Iris pigment epithelial cell (primary cell): ENCODE measurements around the gene HTR3E.
"Not testable (repeated sequence)": the region's sequence is repeated elsewhere in the genome, so short reads cannot be mapped to it uniquely, and the experiment has no call there.

Source experiments
- DNase-seq: peaks from one replicate; pipeline ENCODE4 v3.0.0-alpha.2; 2011; ENCODE audit warnings: low read depth

Gene HTR3E

GRCh38 chr3:184116017-184116416 is 19.2 kb downstream of the HTR3E start:
- DNase-seq: no peak

- DNase-seq: no peak
These were observed 20.8 kb downstream of the HTR3E start for GRCh38 chr3:184117636-184118035.

- DNase-seq: not testable (repeated sequence)
These were observed 24.2 kb downstream of the HTR3E start for GRCh38 chr3:184121031-184121430.

- DNase-seq: peak; percentile 49
These were observed 29.1 kb downstream of the HTR3E start for GRCh38 chr3:184126006-184126405.

- DNase-seq: peak; percentile 53
These were observed 32.1 kb downstream of the HTR3E start for GRCh38 chr3:184129012-184129411.

GRCh38 chr3:184132945-184133344 is 36.1 kb downstream of the HTR3E start:
- DNase-seq: no peak

DNA sequence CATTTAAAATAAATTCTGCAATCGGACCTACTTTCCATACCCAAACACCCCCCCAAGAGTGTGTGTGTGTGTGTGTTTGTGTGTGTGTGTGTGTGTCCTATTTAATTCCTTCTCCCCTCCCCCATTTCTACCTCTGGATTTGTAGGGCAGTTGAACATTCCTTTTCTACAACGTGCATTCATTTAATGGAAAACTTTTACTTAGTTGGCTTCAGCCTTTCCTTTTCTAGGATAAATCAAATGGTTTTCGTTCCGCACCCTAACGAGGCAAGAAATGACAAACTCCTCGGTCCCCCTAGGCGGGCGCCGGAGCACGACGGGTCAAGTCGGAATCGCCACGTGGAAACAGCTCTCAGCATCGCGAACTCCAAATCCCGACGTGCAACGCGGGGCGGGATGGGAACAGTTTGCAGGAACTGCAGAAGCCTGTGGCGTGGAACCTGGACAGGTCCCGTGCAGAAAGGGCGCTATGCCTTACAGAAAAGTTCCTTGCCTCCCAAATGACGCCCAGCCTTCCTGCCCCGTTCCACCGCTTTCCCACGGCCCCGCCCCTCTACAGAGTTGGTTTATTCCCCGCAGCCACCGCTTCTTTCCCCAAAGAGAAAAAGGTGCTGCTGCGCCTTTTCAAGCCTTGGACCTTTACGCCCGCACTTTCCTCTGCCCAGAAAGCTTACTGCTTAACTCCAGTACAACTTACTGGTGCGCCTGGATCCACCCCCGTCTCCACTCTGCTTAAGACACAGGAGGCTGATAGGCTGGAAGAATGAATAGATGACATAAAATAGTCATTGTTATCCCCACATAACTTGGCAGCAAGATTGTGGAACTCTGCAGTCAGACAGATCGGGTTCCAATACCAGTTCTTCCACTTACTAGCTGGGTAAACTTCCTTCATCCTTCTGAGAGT is 37.2 kb downstream of the HTR3E start:
- DNase-seq: peak; percentile 80

DNA sequence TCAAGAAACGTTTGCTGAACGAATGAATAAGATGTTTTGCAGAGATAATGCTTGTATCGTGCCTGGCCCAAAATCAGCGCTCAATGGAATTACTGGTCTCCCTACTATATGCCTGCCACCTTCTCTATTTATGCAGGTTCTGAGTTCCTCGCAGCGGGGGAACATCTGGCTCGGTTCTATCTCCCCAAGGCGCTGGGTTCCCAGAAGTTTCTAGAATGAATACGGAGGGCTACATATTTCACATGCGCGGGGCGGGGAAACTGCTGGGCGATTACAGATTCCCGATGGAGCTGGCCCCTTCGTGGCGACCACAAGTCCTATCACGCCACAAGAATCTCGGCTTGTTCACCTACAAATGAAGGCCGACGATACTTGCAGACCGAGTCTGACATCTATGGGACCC is 37.9 kb downstream of the HTR3E start:
- DNase-seq: no peak

DNA sequence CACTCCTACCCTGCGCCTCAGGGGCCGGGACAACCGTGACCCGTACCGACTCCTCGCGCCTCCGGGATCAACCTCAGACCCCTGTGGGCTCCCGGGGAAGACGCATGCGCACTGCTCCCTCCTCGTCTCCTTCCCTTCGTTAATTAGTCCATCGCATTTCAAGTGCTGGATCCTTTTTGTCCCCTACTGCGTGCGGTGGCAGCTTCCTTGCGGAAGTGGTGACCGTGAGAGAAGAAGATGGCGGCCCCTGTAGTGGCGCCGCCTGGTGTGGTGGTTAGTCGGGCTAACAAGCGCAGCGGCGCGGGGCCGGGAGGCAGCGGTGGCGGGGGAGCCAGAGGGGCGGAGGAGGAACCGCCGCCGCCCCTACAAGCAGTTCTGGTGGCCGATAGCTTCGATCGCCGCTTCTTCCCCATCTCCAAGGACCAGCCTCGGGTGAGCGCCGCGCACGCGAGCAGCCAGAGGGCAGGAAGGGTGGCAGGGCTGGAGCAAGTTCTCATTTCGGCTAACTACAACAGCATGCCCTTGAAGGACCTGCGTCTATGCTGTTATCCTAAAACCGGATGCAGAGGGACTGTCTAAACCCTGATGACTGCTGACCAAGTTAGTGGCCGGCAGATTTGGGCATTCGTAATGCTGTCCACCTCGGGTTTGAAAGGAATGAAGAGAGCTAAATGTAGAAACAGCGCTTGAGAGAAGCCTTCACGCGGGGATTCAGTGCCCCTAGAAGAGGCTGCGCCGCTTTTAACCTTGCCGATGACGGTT is 38.5 kb downstream of the HTR3E start, which contains the start of gene EIF2B5:
Gene EIF2B5 (plus strand): TSS at position 210 of the 762 bp plus-strand sequence. CDS start 28 bp downstream, at position 238.
- peak; percentile 84 for DNase-seq

GRCh38 chr3:184135911-184136260 is 39.0 kb downstream of the HTR3E start:
- DNase-seq: no peak

GRCh38 chr3:184140436-184140835 is 43.6 kb downstream of the HTR3E start:
- DNase-seq: no peak

- no peak for DNase-seq
These were observed 45.3 kb downstream of the HTR3E start for GRCh38 chr3:184142199-184142598.

- DNase-seq: no peak
These were observed 46.5 kb downstream of the HTR3E start for GRCh38 chr3:184143327-184143726.

DNA sequence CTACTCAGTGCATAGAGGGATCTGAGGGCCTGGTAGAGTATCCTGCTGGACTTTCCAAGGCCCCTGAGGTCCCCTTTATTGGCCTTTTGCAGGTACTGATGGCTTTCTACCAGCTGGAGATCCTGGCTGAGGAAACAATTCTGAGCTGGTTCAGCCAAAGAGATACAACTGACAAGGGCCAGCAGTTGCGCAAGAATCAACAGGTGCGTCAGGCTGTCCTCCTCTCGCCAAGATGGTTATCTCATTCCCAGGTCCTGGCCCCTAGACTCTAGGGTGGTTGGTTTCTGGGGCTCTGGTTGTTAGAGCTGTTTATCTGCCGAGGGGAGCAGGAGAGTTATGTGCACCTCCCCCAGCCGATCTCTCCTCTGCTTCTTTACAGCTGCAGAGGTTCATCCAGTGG is 47.6 kb downstream of the HTR3E start:
- no peak for DNase-seq

DNA sequence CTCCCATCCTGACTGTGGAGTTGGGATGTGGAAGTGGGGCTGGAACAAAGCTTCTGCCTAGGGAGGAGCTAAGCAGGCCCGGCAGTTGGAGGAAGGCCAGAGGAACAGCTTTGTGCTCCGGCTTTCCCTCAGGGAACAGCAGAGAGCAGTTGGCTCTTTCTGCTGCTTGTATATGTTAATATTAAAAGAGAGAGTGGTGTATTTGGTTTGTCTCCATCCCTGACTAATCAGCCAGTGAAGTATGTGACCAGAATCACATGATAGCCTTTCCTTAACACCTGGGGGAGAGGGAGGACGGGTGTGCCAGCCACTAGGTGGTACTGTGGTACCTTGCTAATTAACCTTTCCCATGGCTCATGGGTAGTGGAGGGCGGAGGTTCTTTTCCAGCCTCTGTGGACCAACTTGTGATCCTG is 48.3 kb downstream of the HTR3E start:
- DNase-seq: peak; percentile 60

GRCh38 chr3:184145751-184146270 is 48.9 kb downstream of the HTR3E start:
- no peak for DNase-seq

DNA sequence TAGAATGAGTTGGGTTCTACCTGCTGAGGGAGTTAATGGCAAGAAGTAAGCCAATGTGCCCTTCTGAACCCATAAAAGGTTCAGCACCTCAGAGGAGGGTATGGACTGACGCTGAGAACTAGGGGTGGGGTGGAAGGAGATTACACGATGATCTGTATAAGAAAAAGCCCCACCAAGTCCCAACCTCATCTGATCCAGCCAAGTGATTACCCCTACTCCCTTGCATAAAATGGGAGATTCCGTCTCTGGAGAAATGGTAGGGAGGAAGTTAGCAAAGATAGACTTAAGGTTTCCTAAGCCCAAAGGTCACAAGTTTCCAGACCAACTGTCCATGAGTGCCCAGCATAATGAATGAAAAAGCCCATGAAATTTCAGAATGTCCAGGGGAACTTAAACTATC is 51.2 kb downstream of the HTR3E start:
- DNase-seq: no peak

- DNase-seq: no peak
These were observed 52.3 kb downstream of the HTR3E start for GRCh38 chr3:184149123-184149522.

DNA sequence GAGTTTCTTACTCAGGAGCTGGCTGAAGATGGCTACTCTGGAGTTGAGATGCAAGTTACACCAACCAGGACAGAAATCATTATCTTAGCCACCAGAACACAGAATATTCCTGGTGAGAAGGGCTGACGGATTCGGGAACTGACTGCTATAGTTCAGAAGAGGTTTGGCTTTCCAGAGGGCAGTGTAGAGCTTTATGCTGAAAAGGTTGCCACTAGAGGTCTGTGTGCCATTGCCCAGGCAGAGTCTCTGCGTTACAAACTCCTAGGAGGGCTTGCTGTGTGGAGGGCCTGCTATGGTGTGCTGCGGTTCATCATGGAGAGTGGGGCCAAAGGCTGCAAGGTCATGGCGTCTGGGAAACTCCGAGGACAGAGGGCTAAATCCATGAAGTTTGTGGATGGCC is 52.9 kb downstream of the HTR3E start:
- not testable (repeated sequence) for DNase-seq

GRCh38 chr3:184154885-184155643 is 58.2 kb downstream of the HTR3E start, which contains the start of gene DVL3:
Gene DVL3, plus strand, starts transcription at chr3:184155377. Its CDS starts 259 bp downstream, at chr3:184155636.
- DNase-seq: peak; percentile 58

GRCh38 chr3:184155644-184156521 is 59.0 kb downstream of the HTR3E start:
- peak; percentile 50 for DNase-seq
